SJSA1 (cell line): ENCODE measurements around the gene GPM6B. TPM values are rescaled to one million over a fixed set of nuclear protein-coding genes. Genes with fewer than 3 reads are reported as not detected.

Experiments used
- DNase-seq, 2 experiments: peaks; one replicate each; pipeline ENCODE4 v3.0.0-alpha.2; 2015 to 2020; ENCODE audit warnings: low spot score in 2 of 2, low read depth in 1 of 2
- H3K27ac ChIP-seq: fragments of 250-450 bp; sonication (Bioruptor Pico); 2 replicates; pipeline ENCODE4 v1.5.1; 2020; ENCODE audit warnings: mild to moderate bottlenecking, moderate library complexity
- H3K27me3 ChIP-seq: fragments of 250-450 bp; sonication (Bioruptor Pico); replicated peaks from 2 replicates; pipeline ENCODE4 v1.5.1; 2020; ENCODE audit warnings: mild to moderate bottlenecking, moderate library complexity
- H3K36me3 ChIP-seq: fragments of 250-450 bp; sonication (Bioruptor Pico); 2 replicates; pipeline ENCODE4 v1.5.1; 2020; ENCODE audit warnings: mild to moderate bottlenecking
- H3K4me1 ChIP-seq: fragments of 250-450 bp; sonication (Bioruptor Pico); replicated peaks from 2 replicates; pipeline ENCODE4 v1.6.1; 2021; ENCODE audit warnings: mild to moderate bottlenecking
- H3K4me3 ChIP-seq: fragments of 250-450 bp; sonication (Bioruptor Pico); 2 replicates; pipeline ENCODE4 v1.5.1; 2020; ENCODE audit warnings: mild to moderate bottlenecking
- H3K9me3 ChIP-seq: fragments of 250-450 bp; sonication (Bioruptor Pico); replicated peaks from 2 replicates; pipeline ENCODE4 v1.5.1; 2020; ENCODE audit warnings: mild to moderate bottlenecking
- total RNA-seq: library from RNA; depleted of rRNA; stranded (reverse); fragments of >200 nt; shearing (Covaris generic); gene quantifications from 2 replicates; pipeline ENCODE4 v1.2.3, GENCODE V29; 2014; rRNA removed

The GPM6B gene, protein sequence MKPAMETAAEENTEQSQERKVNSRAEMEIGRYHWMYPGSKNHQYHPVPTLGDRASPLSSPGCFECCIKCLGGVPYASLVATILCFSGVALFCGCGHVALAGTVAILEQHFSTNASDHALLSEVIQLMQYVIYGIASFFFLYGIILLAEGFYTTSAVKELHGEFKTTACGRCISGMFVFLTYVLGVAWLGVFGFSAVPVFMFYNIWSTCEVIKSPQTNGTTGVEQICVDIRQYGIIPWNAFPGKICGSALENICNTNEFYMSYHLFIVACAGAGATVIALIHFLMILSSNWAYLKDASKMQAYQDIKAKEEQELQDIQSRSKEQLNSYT
- not detected in 2 replicates for total RNA-seq

DNA sequence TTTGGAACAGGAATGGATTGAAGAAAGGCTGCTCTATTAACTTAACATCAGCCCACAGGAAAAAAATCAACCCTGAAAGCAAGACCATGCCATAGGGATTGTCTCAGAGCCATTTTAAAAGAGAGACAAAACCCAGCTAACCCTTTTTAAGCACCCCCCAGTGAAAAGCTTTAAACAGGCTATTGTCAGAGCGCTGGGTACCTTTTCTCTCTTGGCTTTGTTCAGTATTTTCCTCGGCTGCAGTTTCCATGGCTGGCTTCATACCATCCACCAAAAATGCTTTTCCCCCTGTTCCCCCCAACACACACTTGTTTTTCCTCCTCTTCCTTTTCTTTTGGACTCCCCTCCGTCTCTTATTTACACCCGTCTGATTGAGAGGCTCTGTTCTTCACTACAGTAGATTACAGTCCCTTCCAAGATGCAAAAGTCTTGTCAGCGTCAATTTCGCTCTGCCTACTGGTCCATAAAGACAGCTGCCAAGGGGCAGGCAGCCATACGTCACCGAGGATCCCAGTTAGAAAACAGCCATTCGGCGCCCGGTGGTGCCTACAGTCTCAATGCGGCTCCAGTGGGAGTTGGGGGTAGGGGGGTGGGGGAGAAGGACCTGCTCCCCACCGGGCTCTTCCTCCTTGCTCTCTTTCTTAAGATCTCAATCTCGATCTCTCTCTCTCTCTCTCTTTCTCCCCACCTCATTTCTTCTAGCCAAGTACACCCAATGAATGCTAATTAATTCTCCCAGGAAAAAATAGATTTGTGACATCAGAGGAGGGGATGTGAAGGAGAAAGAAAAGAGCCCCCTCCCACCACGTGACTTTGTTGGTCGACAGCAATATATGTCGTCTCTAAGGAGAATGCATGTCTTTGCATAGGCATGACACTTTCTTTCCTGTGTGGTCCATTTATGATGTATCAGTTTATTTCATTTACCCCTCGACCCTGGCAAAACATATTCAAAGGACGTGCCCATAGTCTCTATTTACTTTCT lies at the start of gene GPM6B:
GPM6B (minus strand) TSS at position 451 of the 985 bp plus-strand sequence; CDS start at position 262, 189 bp downstream.
- H3K36me3 ChIP-seq, result no peaks in the 10 kb centered on the region
- DNase-seq, result no peak
- no peaks in the 10 kb centered on the region for H3K4me1 ChIP-seq
- H3K4me3 ChIP-seq, result no peak within 1 kb of the TSS
- no peaks in the 10 kb centered on the region for H3K9me3 ChIP-seq
- no peaks in the 10 kb centered on the region for H3K27me3 ChIP-seq
- no peak within 1 kb of the TSS for H3K27ac ChIP-seq

DNA sequence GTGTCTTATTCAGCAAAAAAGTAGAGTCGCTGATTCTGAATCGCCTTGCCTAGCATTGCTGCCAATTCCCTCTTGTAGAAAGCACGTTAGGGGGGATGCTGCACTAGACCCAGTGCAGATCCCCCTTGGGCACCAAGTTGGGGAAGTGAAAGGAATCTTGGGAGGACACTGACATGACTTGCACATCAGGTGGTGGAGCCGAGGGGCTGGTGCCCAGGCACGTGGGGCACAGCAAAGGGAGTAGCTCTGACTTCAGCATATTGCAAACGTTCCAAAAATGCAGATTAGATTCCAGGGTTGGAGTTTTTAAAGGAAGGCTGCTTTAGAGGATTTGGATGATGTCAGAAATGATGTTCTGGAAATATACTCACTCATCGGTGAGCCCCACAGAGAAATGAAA lies 47.4 kb upstream of the GPM6B start:
- Histone ChIP-seq H3K27ac (no peak overlapping the region), H3K4me1 (no peaks in the 10 kb centered on the region), H3K27me3 (no peaks in the 10 kb centered on the region), H3K36me3 (no peaks in the 10 kb centered on the region), H3K9me3 (no peaks in the 10 kb centered on the region), H3K4me3 (no peak overlapping the region)
- DNase-seq, result no peak

DNA sequence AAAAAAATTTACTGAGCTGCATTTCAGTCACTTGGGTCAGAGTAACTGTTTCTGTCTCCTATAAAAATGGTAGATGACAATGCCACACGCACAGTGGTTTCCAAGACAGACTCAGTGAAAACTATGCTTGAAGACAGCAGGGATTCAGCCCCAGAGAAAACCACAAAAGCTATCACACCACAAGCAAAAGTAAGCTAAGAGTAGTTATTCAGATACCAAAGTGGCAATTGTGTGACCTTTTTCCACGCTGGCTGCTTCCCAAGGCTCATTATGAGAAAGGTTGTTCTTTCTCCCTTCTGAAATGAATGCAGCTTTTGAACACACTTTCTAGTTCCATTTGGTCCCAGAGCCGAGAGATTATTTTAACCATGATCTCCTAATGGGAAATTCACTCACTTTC lies 46.4 kb upstream of the GPM6B start:
- no peaks in the 10 kb centered on the region for H3K9me3 ChIP-seq
- no peak overlapping the region for H3K27ac ChIP-seq
- DNase-seq, result no peak
- no peak overlapping the region for H3K4me3 ChIP-seq
- no peaks in the 10 kb centered on the region for H3K27me3 ChIP-seq
- H3K36me3 ChIP-seq, result no peaks in the 10 kb centered on the region
- H3K4me1 ChIP-seq, result no peaks in the 10 kb centered on the region

DNA sequence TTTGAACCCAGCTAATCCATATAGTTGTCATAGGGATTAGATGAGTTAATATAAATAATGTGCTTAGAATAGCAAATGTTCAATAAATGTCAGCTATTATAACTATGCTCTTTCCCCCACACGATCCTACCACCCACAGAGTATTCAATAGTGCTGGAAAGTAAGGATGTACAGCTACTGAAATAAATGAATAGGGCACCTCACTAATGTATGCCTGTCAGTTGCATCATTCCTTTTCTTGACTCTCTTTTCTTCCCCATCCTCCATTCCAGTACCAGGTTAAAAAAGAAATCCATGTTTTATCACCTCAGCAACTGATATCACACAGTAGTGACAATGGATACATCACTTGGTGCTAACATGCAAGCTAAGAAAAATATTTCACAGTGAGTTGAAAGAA lies 42.8 kb upstream of the GPM6B start:
- H3K9me3 ChIP-seq, result no peaks in the 10 kb centered on the region
- no peak overlapping the region for H3K27ac ChIP-seq
- DNase-seq, result no peak
- no peaks in the 10 kb centered on the region for H3K4me1 ChIP-seq
- no peaks in the 10 kb centered on the region for H3K36me3 ChIP-seq
- no peak overlapping the region for H3K4me3 ChIP-seq
- H3K27me3 ChIP-seq, result no peaks in the 10 kb centered on the region

DNA sequence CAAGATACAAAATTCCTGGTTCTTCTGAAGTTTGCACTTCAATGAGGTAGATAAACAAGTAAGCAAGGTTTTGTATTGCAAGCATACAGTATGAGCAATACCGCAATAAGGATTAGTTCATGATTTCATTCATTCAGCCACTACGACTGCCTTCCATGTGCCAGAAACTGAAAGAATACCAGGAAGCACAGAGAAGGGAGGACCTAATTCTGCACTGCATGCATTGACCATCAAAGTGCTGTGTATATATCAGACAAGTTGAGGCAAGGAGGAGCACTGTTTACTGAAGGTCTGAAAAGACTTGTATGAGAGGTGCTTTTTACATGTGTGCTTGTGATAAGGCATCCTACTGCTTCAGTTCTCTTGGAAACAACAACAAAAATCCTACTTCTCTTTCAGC lies 40.9 kb upstream of the GPM6B start:
- DNase-seq, result no peak
- Histone ChIP-seq H3K4me1 (no peaks in the 10 kb centered on the region), H3K4me3 (no peak overlapping the region)

DNA sequence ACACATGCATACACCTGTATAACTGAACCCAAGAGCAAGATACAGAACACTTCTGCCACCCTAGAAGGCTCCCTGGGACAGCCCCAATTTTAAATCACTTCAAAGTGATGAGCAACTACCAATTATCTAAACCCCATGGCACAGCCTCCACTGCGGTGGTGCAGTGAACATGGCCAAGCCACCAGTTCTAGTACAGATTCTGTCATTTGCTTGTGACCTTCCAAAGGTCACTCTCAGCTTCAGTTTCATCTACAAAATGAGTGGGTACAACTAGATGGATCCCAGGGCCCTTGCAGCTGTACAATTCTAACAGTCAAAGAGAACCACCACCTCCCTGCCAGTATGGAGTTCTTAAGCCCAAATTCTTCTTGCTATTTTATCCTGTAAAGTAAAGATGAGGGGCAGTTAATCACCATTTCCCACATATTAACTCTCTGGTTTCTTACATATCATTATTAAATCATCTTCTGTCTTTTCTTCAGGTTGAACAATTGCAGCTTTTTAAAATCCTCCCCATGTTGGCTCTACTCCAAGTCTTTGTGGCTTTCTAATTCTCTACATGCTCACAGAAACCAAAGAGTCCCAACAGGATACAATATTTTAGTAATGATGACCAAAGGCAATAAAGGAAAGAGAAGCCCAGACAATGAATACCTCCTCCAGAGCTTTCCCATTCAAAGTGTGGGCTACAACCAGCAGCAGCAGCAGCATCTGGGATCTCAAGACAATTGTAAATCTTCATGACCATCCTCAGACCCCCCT lies 39.0 kb upstream of the GPM6B start:
- Histone ChIP-seq H3K9me3 (no peaks in the 10 kb centered on the region), H3K36me3 (no peaks in the 10 kb centered on the region), H3K4me3 (no peak overlapping the region), H3K27ac (no peak overlapping the region), H3K27me3 (no peaks in the 10 kb centered on the region), H3K4me1 (no peaks in the 10 kb centered on the region)
- no peak for DNase-seq

More for the DNA sequence above, 40.9 kb upstream of the GPM6B start:
- no peaks in the 10 kb centered on the region for H3K27me3 ChIP-seq
- no peaks in the 10 kb centered on the region for H3K36me3 ChIP-seq
- no peak overlapping the region for H3K27ac ChIP-seq
- no peaks in the 10 kb centered on the region for H3K9me3 ChIP-seq

DNA sequence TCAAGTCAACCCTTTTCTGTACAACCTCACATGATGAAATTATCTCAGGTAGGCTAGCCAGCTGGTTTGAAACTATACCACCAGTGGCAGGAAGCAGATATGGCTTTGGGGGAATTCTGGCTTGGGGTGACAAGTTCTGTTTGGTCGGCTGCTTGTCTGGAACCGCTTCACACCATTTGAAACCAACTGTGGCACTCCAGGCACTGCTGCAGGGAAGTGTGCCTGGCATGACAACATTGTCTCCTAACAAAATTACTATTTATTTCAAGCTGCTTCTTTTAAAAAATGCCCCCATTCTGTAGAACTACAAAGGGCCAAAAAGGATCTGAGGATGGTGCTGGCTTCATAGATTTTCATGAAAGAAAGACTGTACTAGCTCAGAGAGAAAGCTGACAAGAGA lies 37.1 kb upstream of the GPM6B start:
- no peaks in the 10 kb centered on the region for H3K4me1 ChIP-seq
- no peaks in the 10 kb centered on the region for H3K27me3 ChIP-seq
- no peaks in the 10 kb centered on the region for H3K36me3 ChIP-seq
- no peaks in the 10 kb centered on the region for H3K9me3 ChIP-seq
- no peak for DNase-seq
- H3K4me3 ChIP-seq, result no peak overlapping the region
- H3K27ac ChIP-seq, result no peak overlapping the region

DNA sequence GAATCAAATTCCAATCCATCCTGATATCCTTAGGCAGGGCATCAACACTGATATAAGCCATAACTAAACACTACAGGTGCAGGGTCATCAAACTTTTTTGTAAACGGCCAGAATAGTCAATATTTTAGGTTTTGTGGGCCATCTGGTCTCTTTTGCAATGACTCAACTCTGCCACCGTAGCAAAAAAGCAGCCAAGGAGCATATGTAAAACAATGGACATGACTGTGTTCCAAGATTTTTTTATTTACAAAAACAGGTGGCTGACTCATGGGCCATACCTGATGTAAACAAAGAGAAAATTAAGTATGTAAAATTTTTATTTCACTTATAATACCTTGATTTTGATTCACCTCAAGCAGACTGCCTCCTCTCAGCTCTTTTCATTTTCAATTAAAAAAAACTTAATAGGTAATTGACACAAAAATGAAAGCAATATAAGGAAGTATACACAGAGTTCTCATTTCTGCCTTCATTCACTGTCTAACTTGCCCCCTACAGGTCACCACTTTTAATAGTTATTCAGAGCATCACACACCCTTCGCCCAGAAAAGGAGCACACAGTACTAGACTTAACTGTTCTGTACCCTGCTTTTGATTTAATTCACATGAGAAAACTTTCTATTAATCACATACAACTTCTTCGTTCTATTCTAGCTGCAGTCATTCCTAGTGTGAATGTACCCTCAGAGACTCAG lies 35.3 kb upstream of the GPM6B start:
- H3K4me1 ChIP-seq, result no peaks in the 10 kb centered on the region
- H3K27me3 ChIP-seq, result no peaks in the 10 kb centered on the region
- H3K9me3 ChIP-seq, result no peaks in the 10 kb centered on the region
- H3K36me3 ChIP-seq, result no peaks in the 10 kb centered on the region
- no peak overlapping the region for H3K27ac ChIP-seq
- no peak for DNase-seq
- H3K4me3 ChIP-seq, result no peak overlapping the region

DNA sequence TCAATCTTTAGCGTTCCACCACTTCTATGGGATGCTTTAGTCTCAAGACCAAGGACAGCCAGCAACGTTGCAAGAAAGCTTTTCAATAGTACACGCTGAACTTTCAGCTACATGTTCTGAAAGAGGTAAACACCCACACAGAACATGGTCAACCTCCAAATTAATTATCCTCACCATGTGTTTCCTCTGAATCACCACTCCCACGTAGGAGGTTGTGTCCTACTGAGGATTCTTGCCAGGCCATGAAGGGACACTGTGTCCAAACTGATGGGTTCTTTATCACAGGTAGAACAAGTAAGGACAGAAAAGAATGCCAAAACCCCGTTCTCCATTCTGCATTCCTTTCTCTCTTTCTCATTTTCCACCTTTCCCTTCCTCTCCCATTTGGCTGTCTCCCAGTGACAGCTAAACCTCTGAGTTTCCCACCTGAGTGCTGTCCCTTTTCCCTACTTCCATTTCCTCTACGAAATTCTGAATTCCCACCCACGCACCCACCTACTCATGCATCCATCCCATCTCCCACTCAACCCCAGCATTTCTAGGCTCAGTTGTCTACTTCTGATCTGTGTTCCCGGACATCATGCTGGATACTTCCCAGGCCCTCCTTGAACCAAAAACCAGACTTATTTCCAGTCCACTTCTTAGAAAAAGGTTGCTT lies 29.0 kb upstream of the GPM6B start:
- no peaks in the 10 kb centered on the region for H3K9me3 ChIP-seq
- no peaks in the 10 kb centered on the region for H3K4me1 ChIP-seq
- H3K27ac ChIP-seq, result no peak overlapping the region
- H3K27me3 ChIP-seq, result no peaks in the 10 kb centered on the region
- H3K36me3 ChIP-seq, result no peaks in the 10 kb centered on the region
- H3K4me3 ChIP-seq, result no peak overlapping the region
- DNase-seq, result no peak

DNA sequence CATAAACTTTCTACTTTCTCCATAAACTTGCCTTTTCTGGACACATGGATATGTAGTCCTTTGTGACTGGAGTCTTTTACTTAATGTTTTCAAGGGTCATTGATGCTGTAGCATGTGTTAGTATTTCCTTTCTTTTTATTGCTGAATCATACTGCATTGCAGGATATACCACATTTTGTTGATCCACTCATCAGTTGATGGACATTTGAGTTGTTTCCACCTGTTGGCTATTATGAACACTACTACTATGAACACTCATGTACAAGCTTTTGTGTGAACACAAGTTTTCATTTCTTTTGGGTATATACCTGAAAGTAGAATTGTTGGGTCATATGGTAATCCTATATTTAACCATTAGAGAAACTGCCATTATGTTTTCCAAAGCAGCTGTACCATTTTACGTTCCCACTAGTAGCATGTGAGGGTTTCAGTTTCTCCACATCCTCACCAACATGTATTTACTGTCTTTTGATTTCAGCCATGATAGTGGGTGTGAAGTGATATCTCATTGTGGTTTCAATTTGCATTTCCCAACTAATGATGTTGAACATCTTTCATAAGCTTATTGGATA lies 26.3 kb upstream of the GPM6B start:
- Histone ChIP-seq H3K9me3 (no peaks in the 10 kb centered on the region), H3K4me1 (no peaks in the 10 kb centered on the region), H3K4me3 (no peak overlapping the region), H3K27ac (no peak overlapping the region), H3K36me3 (no peaks in the 10 kb centered on the region), H3K27me3 (no peaks in the 10 kb centered on the region)
- no peak for DNase-seq

DNA sequence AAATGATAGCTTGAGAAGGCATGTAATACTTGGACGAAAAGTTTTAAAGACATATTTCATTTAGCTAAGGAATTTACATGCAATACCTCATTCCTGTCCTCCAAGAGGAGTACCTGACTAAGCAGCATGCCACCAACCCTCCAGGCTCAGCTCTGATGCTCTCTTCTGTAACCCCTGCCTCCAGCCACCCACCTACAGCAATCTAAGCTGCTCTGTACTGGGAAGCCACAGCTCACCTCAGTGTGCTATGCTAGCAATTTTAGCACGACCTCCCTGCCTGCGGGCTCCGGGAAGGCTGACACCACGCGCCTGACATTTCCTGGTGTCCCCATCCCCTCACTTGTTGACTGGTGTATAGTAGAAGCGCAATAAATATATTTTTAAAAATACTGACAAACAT lies 23.2 kb upstream of the GPM6B start:
- no peaks in the 10 kb centered on the region for H3K9me3 ChIP-seq
- no peak overlapping the region for H3K4me3 ChIP-seq
- no peak overlapping the region for H3K27ac ChIP-seq
- no peak for DNase-seq
- no peaks in the 10 kb centered on the region for H3K27me3 ChIP-seq
- no peaks in the 10 kb centered on the region for H3K4me1 ChIP-seq
- no peaks in the 10 kb centered on the region for H3K36me3 ChIP-seq

DNA sequence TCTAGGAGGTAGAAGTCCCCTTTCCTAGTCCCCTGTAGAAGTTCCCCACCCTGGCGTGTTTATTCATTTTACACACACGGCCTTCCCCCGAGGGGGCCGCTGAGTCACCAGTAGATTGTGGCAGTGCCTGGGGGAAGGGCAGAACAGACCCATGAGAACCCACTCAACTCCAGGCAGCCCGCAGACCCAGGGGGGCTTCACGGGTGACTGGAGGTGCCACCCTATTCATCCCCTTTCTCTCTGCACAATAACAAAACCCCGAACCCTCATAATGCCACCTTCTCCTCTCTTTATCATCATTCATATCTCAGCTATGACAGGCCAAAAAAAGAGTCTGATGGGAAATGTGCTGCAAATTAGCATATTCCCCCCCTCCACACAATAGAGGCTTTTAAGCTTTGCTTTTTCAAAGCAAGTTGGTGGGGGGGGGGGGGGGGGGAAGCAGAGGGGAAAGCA lies 20.4 kb upstream of the GPM6B start:
- DNase-seq, result peak in 1 of 2 experiments; percentile 5
- Histone ChIP-seq H3K36me3 (no peaks in the 10 kb centered on the region), H3K4me3 (no peak overlapping the region), H3K27ac (no peak overlapping the region), H3K4me1 (no peaks in the 10 kb centered on the region), H3K9me3 (no peaks in the 10 kb centered on the region), H3K27me3 (no peaks in the 10 kb centered on the region)
